Suprapubic skin (tissue), 4 donors: ENCODE results near the gene DCTN3. TPM values are rescaled to one million over a fixed set of nuclear protein-coding genes. Genes with fewer than 3 reads are reported as not detected.

Experiments
- DNase-seq, 2 donors: peaks; one replicate each; pipeline ENCODE4 v3.0.0-alpha.2; 2019; ENCODE audit warnings: low spot score in 2 of 2
- H3K27ac ChIP-seq: fragments of 200-600 bp; sonication (generic); one replicate; pipeline ENCODE4 v1.5.1; 2019
- H3K27me3 ChIP-seq: fragments of 200-600 bp; sonication (generic); one replicate; pipeline ENCODE4 v1.5.1; 2019
- H3K36me3 ChIP-seq: fragments of 200-600 bp; sonication (generic); one replicate; pipeline ENCODE4 v1.5.1; 2019
- H3K4me1 ChIP-seq: fragments of 200-600 bp; sonication (generic); one replicate; pipeline ENCODE4 v1.5.1; 2019
- H3K4me3 ChIP-seq: fragments of 200-600 bp; sonication (generic); one replicate; pipeline ENCODE4 v1.5.1; 2019; ENCODE audit warnings: mild to moderate bottlenecking
- H3K9me3 ChIP-seq: fragments of 200-600 bp; sonication (generic); one replicate; pipeline ENCODE4 v1.5.1; 2019
- CTCF ChIP-seq, 2 donors: fragments of 200-600 bp in 1 of 2; fragments of 450-650 bp in 1 of 2; sonication (generic) in 1 of 2; IDR thresholded peaks; one replicate each; pipeline ENCODE4 v1.5.1; 2016 to 2019; ENCODE audit warnings: antibody characterized with exemption in 2 of 2, mild to moderate bottlenecking in 1 of 2, moderate library complexity in 1 of 2
- EP300 ChIP-seq: sonication (generic); formaldehyde crosslinking; IDR thresholded peaks from one replicate; pipeline ENCODE4 v1.6.1; 2017; ENCODE audit warnings: antibody characterized with exemption
- POLR2A ChIP-seq, 2 donors: fragments of 450-650 bp; IDR thresholded peaks; one replicate each; pipeline ENCODE4 v1.6.1; 2017; ENCODE audit warnings: antibody characterized with exemption in 2 of 2, mild to moderate bottlenecking in 2 of 2, moderate library complexity in 2 of 2
- POLR2AphosphoS5 ChIP-seq, 3 donors: sonication (generic); formaldehyde crosslinking; IDR thresholded peaks; one replicate each; pipeline ENCODE4 v1.6.1; 2017; ENCODE audit warnings: antibody characterized with exemption in 3 of 3
- WGBS: methylation state at CpG from one replicate; pipeline ENCODE4 v1.1.5; 2018; 5-methylcytosine and 5-hydroxymethylcytosine counted together
- total RNA-seq, 4 donors: library from RNA; depleted of rRNA; stranded (reverse); fragments of >200 nt; gene quantifications; one replicate each; pipeline ENCODE4 v1.1.0, GENCODE V29; 2016

Gene DCTN3
- total RNA-seq, 4 donors from 2014 or later: 61.2 to 136 (median 121) TPM

GRCh38 chr9:34592895-34593601 is 27.2 kb downstream of the DCTN3 start:
- WGBS: 3% methylated on average over 11 of the region's 26 CpGs
- H3K27me3 ChIP-seq: peaks cover 29% of the 10 kb centered on the region
- no peaks in the 10 kb centered on the region for H3K36me3 ChIP-seq
- H3K27ac ChIP-seq: peak overlapping the region; percentile 74
- TF ChIP-seq POLR2AphosphoS5 (IDR thresholded peaks at IDR 0.05): no peak
- no peak for TF ChIP-seq CTCF (IDR thresholded peaks at IDR 0.05)
- TF ChIP-seq EP300: no peak
- TF ChIP-seq POLR2A (IDR thresholded peaks at IDR 0.05): no peak
- H3K4me1 ChIP-seq: peaks cover 62% of the 10 kb centered on the region
- no peaks in the 10 kb centered on the region for H3K9me3 ChIP-seq
- no peak overlapping the region for H3K4me3 ChIP-seq
- peak; percentile 90 to 94 for DNase-seq

DNA sequence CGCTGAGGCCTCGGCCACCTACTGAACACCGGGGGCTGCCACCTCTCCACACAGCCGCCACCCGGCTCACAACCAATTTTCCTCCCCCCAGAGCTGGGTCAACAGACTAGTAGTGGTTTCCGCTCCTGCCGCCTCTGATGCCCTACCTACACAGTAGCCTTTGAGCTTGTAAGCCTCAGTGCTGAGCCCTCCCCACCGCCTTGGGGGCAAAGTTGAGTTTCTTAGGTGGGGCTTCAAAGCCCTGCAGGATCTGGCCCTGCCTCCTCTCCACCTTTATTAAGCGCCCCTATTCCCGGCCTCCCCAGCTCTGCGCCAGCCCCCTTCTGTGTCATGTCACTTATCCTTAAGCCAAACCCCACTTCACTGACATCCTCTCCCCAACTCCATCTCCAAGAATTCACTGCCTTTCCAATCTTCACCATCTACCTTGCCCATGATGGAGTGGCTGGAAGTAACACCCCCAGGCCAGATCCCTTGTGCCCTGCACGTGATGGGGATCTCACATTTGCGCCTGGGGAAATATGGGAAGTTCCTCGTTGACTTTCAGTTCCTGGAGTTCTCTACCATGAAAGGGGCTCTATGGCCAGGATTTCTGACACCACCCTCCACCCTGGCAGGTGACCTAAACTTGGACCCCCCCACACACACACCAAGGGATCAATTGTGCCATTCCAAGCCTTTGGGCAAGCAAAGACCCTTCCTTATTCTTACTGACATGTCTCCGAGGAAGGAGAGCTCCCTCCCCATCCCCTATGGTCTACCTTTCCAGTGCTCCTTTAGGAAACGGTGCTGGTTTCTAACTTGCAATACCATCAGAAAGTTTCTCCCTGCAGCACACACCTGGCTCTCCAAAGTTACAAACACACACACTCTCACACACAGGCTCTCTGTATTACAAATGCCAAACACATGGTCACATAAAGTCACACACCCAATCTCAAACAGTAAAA is 28.1 kb downstream of the DCTN3 start:
- 49% methylated on average over 10 of the region's 16 CpGs for WGBS
- no peak for TF ChIP-seq POLR2A (IDR thresholded peaks at IDR 0.05)
- TF ChIP-seq EP300: no peak
- no peak for TF ChIP-seq CTCF (IDR thresholded peaks at IDR 0.05)
- TF ChIP-seq POLR2AphosphoS5 (IDR thresholded peaks at IDR 0.05): no peak
- Histone ChIP-seq H3K4me3 (peak overlapping the region; percentile 66), H3K4me1 (peaks cover 62% of the 10 kb centered on the region), H3K9me3 (no peaks in the 10 kb centered on the region), H3K27ac (peak overlapping the region; percentile 25), H3K27me3 (peaks cover 31% of the 10 kb centered on the region), H3K36me3 (no peaks in the 10 kb centered on the region)
- no peak for DNase-seq

- TF ChIP-seq CTCF (IDR thresholded peaks at IDR 0.05) (peak; percentile 44 to 94), EP300 (no peak)
- H3K9me3 ChIP-seq: no peaks in the 10 kb centered on the region
- peak overlapping the region; percentile 25 for H3K27ac ChIP-seq
- no peaks in the 10 kb centered on the region for H3K36me3 ChIP-seq
- peaks cover 62% of the 10 kb centered on the region for H3K4me1 ChIP-seq
- no CpG with 5 or more reads among the region's 60 CpGs for WGBS
- peak overlapping the region; percentile 66 for H3K4me3 ChIP-seq
- peak; percentile 88 to 94 for DNase-seq
- peaks cover 31% of the 10 kb centered on the region for H3K27me3 ChIP-seq
Measured at GRCh38 chr9:34591248-34591916, 28.9 kb downstream of the DCTN3 start.

DNA sequence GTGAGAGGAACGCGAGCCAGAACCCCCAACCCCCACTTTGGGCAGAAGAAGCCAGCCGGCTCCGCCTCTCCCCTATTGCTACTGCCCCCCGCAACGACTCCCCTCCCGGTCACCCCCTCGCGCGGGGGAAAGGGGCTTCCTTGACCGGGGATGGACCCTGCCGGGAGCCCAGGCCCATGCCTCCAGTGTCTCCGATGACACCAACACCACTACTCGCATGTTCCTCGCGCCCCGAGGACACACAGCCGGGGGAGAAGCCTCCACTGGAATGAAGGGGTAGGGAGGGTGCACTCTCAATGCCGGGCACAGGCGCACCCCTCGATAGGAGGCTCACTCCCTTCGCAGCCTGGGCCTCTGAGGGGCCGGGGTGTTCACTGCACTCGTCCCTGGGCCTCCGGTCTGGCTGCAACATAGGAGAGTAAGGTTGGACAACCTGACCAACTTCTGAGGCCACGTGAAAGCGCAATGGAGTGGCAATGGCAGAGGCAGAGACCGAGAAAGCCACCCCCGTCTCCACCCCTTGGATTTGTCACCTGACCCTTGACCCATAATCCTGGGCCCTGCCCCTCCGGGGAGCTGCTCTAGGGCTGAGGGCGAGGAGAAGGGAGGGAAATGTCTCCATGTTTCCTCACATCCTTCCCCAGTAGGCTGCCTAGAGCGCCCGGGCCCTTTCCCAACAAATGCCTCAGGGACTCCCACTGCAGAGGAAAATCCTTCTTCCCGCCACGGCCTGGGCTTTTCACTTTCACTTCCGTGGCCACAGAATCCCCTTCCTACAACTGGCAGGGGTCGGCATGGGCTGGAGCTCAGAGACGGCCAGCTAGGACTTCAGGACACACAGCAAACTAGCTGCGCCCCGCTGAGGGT is 29.7 kb downstream of the DCTN3 start:
- 12% methylated on average over 12 of the region's 40 CpGs for WGBS
- Histone ChIP-seq H3K36me3 (no peaks in the 10 kb centered on the region), H3K4me1 (peaks cover 62% of the 10 kb centered on the region), H3K4me3 (peak overlapping the region; percentile 66), H3K9me3 (no peaks in the 10 kb centered on the region), H3K27me3 (peaks cover 37% of the 10 kb centered on the region), H3K27ac (peak overlapping the region; percentile 25)
- DNase-seq: peak in 1 of 2 donors; percentile 72
- no peak for TF ChIP-seq POLR2A (IDR thresholded peaks at IDR 0.05)
- no peak for TF ChIP-seq POLR2AphosphoS5 (IDR thresholded peaks at IDR 0.05)
- TF ChIP-seq CTCF (IDR thresholded peaks at IDR 0.05): no peak
- no peak for TF ChIP-seq EP300
